Measurements from ENCODE around the gene PNPLA7. TPM values are rescaled to one million over a fixed set of nuclear protein-coding genes. Genes with fewer than 3 reads are reported as not detected.

PNPLA7 gene
- total and polyA plus RNA-seq, 10 of the 15 experiments (the other 5 are each of a cell fraction or from before 2014, with no cell fraction given), result 0.04 to 0.85 (median 0.19) TPM; not detected in 1

DNA sequence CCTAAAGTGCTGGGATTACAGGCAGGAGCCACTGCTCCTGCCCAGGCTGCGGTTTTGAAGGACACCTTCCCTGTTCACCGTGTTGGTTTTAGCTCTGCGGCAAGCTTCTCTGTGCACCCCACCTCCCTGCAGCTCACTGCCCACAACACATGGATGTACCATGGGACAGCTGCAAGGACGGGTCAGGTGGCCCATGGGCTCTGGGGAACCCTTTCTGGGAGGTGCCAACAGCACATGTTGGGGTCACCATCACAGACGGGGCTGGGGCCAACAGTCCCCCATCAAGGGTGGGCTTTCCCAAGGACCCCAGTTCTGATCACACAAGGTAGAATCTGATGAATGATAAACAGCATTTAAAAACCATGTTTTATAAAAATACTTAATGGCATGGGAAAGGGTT, 134.8 kb downstream of the PNPLA7 start:
- no peaks in the 10 kb centered on the region for H3K36me3 ChIP-seq (ENCODE audit: control insufficient read depth in 2 of 2, insufficient read depth in 2 of 2, low read length in 1 of 2)
- intact Hi-C loops (cut with micrococcal nuclease; ENCODE audit: unreplicated experiment) (no loop called here), in situ Hi-C loops (cut with MboI) (no loop called here)
- no peak for FAIRE-seq
- no peak for DNase-seq (ENCODE audit: low read depth, low spot score)
- peaks cover 10% of the 10 kb centered on the region for H3K79me2 ChIP-seq (ENCODE audit: control insufficient read depth, insufficient read depth, low read length)
- H3K9me3 ChIP-seq (replicated peaks; ENCODE audit: control insufficient read depth, insufficient read depth, low read length), result no peaks in the 10 kb centered on the region
- SMC1A ChIA-PET (ENCODE audit: uncharacterized antibody, unreplicated experiment), result no interaction called here
- RAD21 ChIA-PET (ENCODE audit: unreplicated experiment), result no interaction called here
- H3K4me1 ChIP-seq (ENCODE audit: control insufficient read depth, insufficient read depth, low read length), result peaks cover 24% of the 10 kb centered on the region
- CTCF ChIA-PET, result interaction anchor here (1.6 kb wide), 1 partner anchor 179 kb away, joined by 4 read pairs; no protein-coding TSS in a partner anchor
- H4K20me1 ChIP-seq (ENCODE audit: control insufficient read depth, insufficient read depth), result no peaks in the 10 kb centered on the region
- ATAC-seq, result no peak
- no peak overlapping the region for H2AFZ ChIP-seq (ENCODE audit: control insufficient read depth, low read depth, low read length)
- WGBS (ENCODE audit: insufficient coverage, insufficient replicate concordance, low lambda C conversion rate, missing lambda C conversion rate), result 83% methylated on average over 5 of the region's 5 CpGs
- H3K4me2 ChIP-seq (ENCODE audit: control insufficient read depth, insufficient read depth), result no peak overlapping the region
- H3K27me3 ChIP-seq (replicated peaks in 1 of 2; ENCODE audit: control insufficient read depth in 2 of 2, insufficient read depth in 2 of 2, low read length in 1 of 2), result no peaks in the 10 kb centered on the region
- no peak for TF ChIP-seq IKZF2 (IDR thresholded peaks at IDR 0.05)
- TF ChIP-seq RELA (IDR thresholded peaks at IDR 0.05; ENCODE audit: borderline replicate concordance, partially characterized antibody), result no peak
- TF ChIP-seq, protein P1, sequence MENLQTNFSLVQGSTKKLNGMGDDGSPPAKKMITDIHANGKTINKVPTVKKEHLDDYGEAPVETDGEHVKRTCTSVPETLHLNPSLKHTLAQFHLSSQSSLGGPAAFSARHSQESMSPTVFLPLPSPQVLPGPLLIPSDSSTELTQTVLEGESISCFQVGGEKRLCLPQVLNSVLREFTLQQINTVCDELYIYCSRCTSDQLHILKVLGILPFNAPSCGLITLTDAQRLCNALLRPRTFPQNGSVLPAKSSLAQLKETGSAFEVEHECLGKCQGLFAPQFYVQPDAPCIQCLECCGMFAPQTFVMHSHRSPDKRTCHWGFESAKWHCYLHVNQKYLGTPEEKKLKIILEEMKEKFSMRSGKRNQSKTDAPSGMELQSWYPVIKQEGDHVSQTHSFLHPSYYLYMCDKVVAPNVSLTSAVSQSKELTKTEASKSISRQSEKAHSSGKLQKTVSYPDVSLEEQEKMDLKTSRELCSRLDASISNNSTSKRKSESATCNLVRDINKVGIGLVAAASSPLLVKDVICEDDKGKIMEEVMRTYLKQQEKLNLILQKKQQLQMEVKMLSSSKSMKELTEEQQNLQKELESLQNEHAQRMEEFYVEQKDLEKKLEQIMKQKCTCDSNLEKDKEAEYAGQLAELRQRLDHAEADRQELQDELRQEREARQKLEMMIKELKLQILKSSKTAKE (IDR thresholded peaks at IDR 0.05; ENCODE audit: low read depth, poor library complexity, severe bottlenecking), result no peak
- no peak for TF ChIP-seq ZNF384 (IDR thresholded peaks at IDR 0.05; ENCODE audit: borderline replicate concordance, low read depth, low read length)
- TF ChIP-seq, protein P2, sequence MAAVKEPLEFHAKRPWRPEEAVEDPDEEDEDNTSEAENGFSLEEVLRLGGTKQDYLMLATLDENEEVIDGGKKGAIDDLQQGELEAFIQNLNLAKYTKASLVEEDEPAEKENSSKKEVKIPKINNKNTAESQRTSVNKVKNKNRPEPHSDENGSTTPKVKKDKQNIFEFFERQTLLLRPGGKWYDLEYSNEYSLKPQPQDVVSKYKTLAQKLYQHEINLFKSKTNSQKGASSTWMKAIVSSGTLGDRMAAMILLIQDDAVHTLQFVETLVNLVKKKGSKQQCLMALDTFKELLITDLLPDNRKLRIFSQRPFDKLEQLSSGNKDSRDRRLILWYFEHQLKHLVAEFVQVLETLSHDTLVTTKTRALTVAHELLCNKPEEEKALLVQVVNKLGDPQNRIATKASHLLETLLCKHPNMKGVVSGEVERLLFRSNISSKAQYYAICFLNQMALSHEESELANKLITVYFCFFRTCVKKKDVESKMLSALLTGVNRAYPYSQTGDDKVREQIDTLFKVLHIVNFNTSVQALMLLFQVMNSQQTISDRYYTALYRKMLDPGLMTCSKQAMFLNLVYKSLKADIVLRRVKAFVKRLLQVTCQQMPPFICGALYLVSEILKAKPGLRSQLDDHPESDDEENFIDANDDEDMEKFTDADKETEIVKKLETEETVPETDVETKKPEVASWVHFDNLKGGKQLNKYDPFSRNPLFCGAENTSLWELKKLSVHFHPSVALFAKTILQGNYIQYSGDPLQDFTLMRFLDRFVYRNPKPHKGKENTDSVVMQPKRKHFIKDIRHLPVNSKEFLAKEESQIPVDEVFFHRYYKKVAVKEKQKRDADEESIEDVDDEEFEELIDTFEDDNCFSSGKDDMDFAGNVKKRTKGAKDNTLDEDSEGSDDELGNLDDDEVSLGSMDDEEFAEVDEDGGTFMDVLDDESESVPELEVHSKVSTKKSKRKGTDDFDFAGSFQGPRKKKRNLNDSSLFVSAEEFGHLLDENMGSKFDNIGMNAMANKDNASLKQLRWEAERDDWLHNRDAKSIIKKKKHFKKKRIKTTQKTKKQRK (IDR thresholded peaks at IDR 0.05; ENCODE audit: low read depth, low read length), result no peak
- no peak for TF ChIP-seq MXI1 (IDR thresholded peaks at IDR 0.05; ENCODE audit: low read depth, low read length)
- TF ChIP-seq CBX5 (IDR thresholded peaks at IDR 0.05; ENCODE audit: low read depth), result no peak
- TF ChIP-seq MTA3 (IDR thresholded peaks at IDR 0.05; ENCODE audit: borderline replicate concordance, low read length), result no peak
- no peak for TF ChIP-seq EZH2 (IDR thresholded peaks at IDR 0.05; ENCODE audit: borderline replicate concordance, control insufficient read depth, low read depth, low read length)
- TF ChIP-seq RAD21 (IDR thresholded peaks at IDR 0.05; ENCODE audit: insufficient read depth, low read depth, low read length), result no peak
- no peak for TF ChIP-seq RFX5 (IDR thresholded peaks at IDR 0.05; ENCODE audit: low read depth, low read length)
- TF ChIP-seq PAX5 (IDR thresholded peaks at IDR 0.05; ENCODE audit: borderline replicate concordance, low read depth, low read length), result no peak
- TF ChIP-seq PML (IDR thresholded peaks at IDR 0.05; ENCODE audit: low read length), result no peak
- no peak for TF ChIP-seq CEBPB (IDR thresholded peaks at IDR 0.05; ENCODE audit: borderline replicate concordance in 1 of 2, low read depth in 2 of 2, low read length in 2 of 2)
- no peak for TF ChIP-seq NRF1 (conservative IDR thresholded peaks at IDR 0.05; ENCODE audit: low read depth, low read length)
- TF ChIP-seq ZNF274 (IDR thresholded peaks at IDR 0.05; ENCODE audit: insufficient read depth, insufficient read length), result no peak
- no peak for TF ChIP-seq ATF7 (IDR thresholded peaks at IDR 0.05; ENCODE audit: low read depth)
- TF ChIP-seq IKZF1 (conservative IDR thresholded peaks at IDR 0.05), result no peak
- no peak overlapping the region for H3K27ac ChIP-seq (ENCODE audit: control insufficient read depth, insufficient read depth)
- POLR2A ChIA-PET, result no interaction called here
- H3K4me3 ChIP-seq, result no peak overlapping the region
- BruUV-seq (replicated peaks), result no TSS peak
- no peak overlapping the region for H3K9ac ChIP-seq (ENCODE audit: control insufficient read depth, insufficient read depth, low read length)

All from GM12878 (cell line).